ENCODE measurements around the gene FAM110A. TPM values are rescaled to one million over a fixed set of nuclear protein-coding genes. Genes with fewer than 3 reads are reported as not detected.

FAM110A gene
- total and polyA plus RNA-seq, 2 of the 8 experiments (the other 6 are each of a cell fraction or from before 2014, with no cell fraction given) = 10.1 to 10.9 TPM

GRCh38 chr20:890666-891057 is 57.1 kb downstream of the FAM110A start (continued):
- TF ChIP-seq CTCF (IDR thresholded peaks at IDR 0.05; ENCODE audit: control extremely low read depth in 1 of 3, insufficient read depth in 1 of 3, low read depth in 1 of 3, low read length in 3 of 3) (no peak), RAD21 (IDR thresholded peaks at IDR 0.05 in 1 of 2, conservative IDR thresholded peaks at IDR 0.05 in 1 of 2; ENCODE audit: low read depth in 2 of 2, low read length in 2 of 2) (no peak), KDM5A (IDR thresholded peaks at IDR 0.05; ENCODE audit: low read length) (no peak)
